A549 treated with CpdA at 1 μM for 4 hours (cell line): Measurements from ENCODE around the gene GLTPD2. TPM values are rescaled to one million over a fixed set of nuclear protein-coding genes. Genes with fewer than 3 reads are reported as not detected.

ENCODE experiments used
- total RNA-seq: library from RNA; stranded (reverse); fragments of 200-300 nt; extraction: Qiagen RNA extraction; gene quantifications from 5 replicates; pipeline ENCODE4 v1.2.3, GENCODE V29; 2022; ENCODE audit warnings: low read depth

Gene GLTPD2
- total RNA-seq: not detected in 5 replicates

GRCh38 chr17:4788807-4789700 lies at the start of gene GLTPD2:
GLTPD2 (plus strand) TSS chr17:4788964; CDS start chr17:4789012, 48 bp downstream.

GRCh38 chr17:4739122-4740024 lies 49.4 kb upstream of the GLTPD2 start, which contains the start of the genes CXCL16 and ZMYND15:
CXCL16 (minus strand) TSS chr17:4739928; CDS start chr17:4739339, 589 bp downstream.
ZMYND15 (plus strand) TSS chr17:4739833; CDS start chr17:4740549, 716 bp downstream.

GRCh38 chr17:4771519-4772234 lies 17.1 kb upstream of the GLTPD2 start, which contains the start of gene TM4SF5:
TM4SF5 (plus strand) TSS chr17:4771886; CDS start chr17:4771923, 37 bp downstream.

GRCh38 chr17:4786106-4786511 lies 2.7 kb upstream of the GLTPD2 start, which contains the start of gene VMO1:
VMO1 (minus strand) TSS chr17:4786364; CDS start chr17:4786352, 12 bp downstream.

GRCh38 chr17:4802228-4802627 lies 13.5 kb downstream of the GLTPD2 start, which contains the start of gene C17orf114:
C17orf114 (minus strand) TSS chr17:4802328.

GRCh38 chr17:4806777-4807604 lies 18.2 kb downstream of the GLTPD2 start, which contains the start of gene PLD2:
PLD2 (plus strand) TSS chr17:4807152; CDS start chr17:4807773, 621 bp downstream.

GRCh38 chr17:4833178-4833940 lies 44.6 kb downstream of the GLTPD2 start, which contains the start of gene MINK1:
MINK1 (plus strand) TSS chr17:4833340; CDS start chr17:4833584, 244 bp downstream.

Other genes starting within 250 kb of the GLTPD2 start
- 102 to 120 TPM (median 113 TPM) in 5 replicates for gene MYBBP1A, start 233.6 kb upstream of the GLTPD2 start, total RNA-seq
- gene GGT6, start 228.4 kb upstream of the GLTPD2 start, total RNA-seq: not detected in 5 replicates
- 0.12 to 0.99 TPM (median 0.31 TPM) in 5 replicates for gene SMTNL2, start 204.4 kb upstream of the GLTPD2 start, total RNA-seq
- gene ALOX15, start 147.3 kb upstream of the GLTPD2 start, total RNA-seq: 0.11 to 0.30 TPM (median 0.28 TPM) in 3 of 5 replicates, not detected in the others
- gene PELP1, start 84.8 kb upstream of the GLTPD2 start, total RNA-seq: 69.8 to 79.6 TPM (median 75.3 TPM) in 5 replicates
- gene ARRB2, start 78.3 kb upstream of the GLTPD2 start, total RNA-seq: 52.6 to 70.1 TPM (median 59.6 TPM) in 5 replicates
- gene MED11, start 57.5 kb upstream of the GLTPD2 start, total RNA-seq: 42.2 to 45.1 TPM (median 43.9 TPM) in 5 replicates
- 0.28 to 1.0 TPM (median 0.46 TPM) in 5 replicates for gene ZMYND15, start 49.1 kb upstream of the GLTPD2 start, total RNA-seq
- 16.1 to 21.4 TPM (median 18.9 TPM) in 5 replicates for gene CXCL16, start 49.0 kb upstream of the GLTPD2 start, total RNA-seq
- 0.48 to 0.91 TPM (median 0.65 TPM) in 5 replicates for gene TM4SF5, start 17.1 kb upstream of the GLTPD2 start, total RNA-seq
- 0.79 to 2.0 TPM (median 1.4 TPM) in 5 replicates for gene VMO1, start 2.6 kb upstream of the GLTPD2 start, total RNA-seq
- gene PSMB6, start 7.2 kb downstream of the GLTPD2 start, total RNA-seq: 459 to 524 TPM (median 508 TPM) in 5 replicates
- gene PLD2, start 18.2 kb downstream of the GLTPD2 start, total RNA-seq: 18.8 to 28.4 TPM (median 23.5 TPM) in 5 replicates
- gene MINK1, start 44.4 kb downstream of the GLTPD2 start, total RNA-seq: 51.5 to 62.4 TPM (median 57.5 TPM) in 5 replicates
- gene C17orf107, start 110.6 kb downstream of the GLTPD2 start, total RNA-seq: 0.22 to 0.38 TPM (median 0.31 TPM) in 5 replicates
- gene CHRNE, start 114.1 kb downstream of the GLTPD2 start, total RNA-seq: 0.06 to 0.17 TPM (median 0.13 TPM) in 4 of 5 replicates, not detected in the other
- 0.03 TPM in 1 of 5 replicates, not detected in the others for gene GP1BA, start 143.3 kb downstream of the GLTPD2 start, total RNA-seq
- 54.1 to 83.4 TPM (median 76.5 TPM) in 5 replicates for gene SLC25A11, start 151.1 kb downstream of the GLTPD2 start, total RNA-seq
- gene RNF167, start 151.3 kb downstream of the GLTPD2 start, total RNA-seq: 96.0 to 144 TPM (median 124 TPM) in 5 replicates
- 2,321 to 2,833 TPM (median 2,776 TPM) in 5 replicates for gene PFN1, start 159.6 kb downstream of the GLTPD2 start, total RNA-seq
- gene ENO3, start 162.2 kb downstream of the GLTPD2 start, total RNA-seq: 48.2 to 65.0 TPM (median 54.7 TPM) in 5 replicates
- 75.7 to 100 TPM (median 76.7 TPM) in 5 replicates for gene SPAG7, start 178.9 kb downstream of the GLTPD2 start, total RNA-seq
- 30.5 to 43.3 TPM (median 32.4 TPM) in 5 replicates for gene CAMTA2, start 198.7 kb downstream of the GLTPD2 start, total RNA-seq
- gene INCA1, start 208.6 kb downstream of the GLTPD2 start, total RNA-seq: 1.0 to 1.6 TPM (median 1.3 TPM) in 5 replicates
- gene KIF1C, start 209.0 kb downstream of the GLTPD2 start, total RNA-seq: 101 to 112 TPM (median 103 TPM) in 5 replicates
- gene SLC52A1, start 246.5 kb downstream of the GLTPD2 start, total RNA-seq: 0.34 to 1.0 TPM (median 0.72 TPM) in 5 replicates